Spleen (tissue), 7 donors: ENCODE measurements around the gene SEMA5B.

Experiments
- CTCF ChIP-seq, 11 experiments: fragments of 200-600 bp in 7 of 11; fragments of 450-650 bp in 4 of 11; sonication (generic) in 4 of 11; IDR thresholded peaks in 8 of 11; conservative IDR thresholded peaks in 3 of 11; 1 replicate in 7 of 11; 2 replicates in 4 of 11; pipeline versions ENCODE4 v1.4.0 to v1.8.0; 2016 to 2021; ENCODE audit warnings: antibody characterized with exemption in 11 of 11, inconsistent platforms in 4 of 11, mild to moderate bottlenecking in 1 of 11
- POLR2AphosphoS5 ChIP-seq, 3 donors: sonication (generic); formaldehyde crosslinking; IDR thresholded peaks; one replicate each; pipeline ENCODE4 v1.5.1; 2017; ENCODE audit warnings: antibody characterized with exemption in 3 of 3
- donor health status: DM: no; HTN: no; CAD: no; lungs with moderate emphysema.
- donor health status: DM: no; HTN: no; CAD: no.
- donor health status: DM: no; HTN: no; CAD: no.

- no peak for TF ChIP-seq POLR2AphosphoS5 (IDR thresholded peaks at IDR 0.05)
- no peak for TF ChIP-seq CTCF (IDR thresholded peaks at IDR 0.05 in 8 of 11, conservative IDR thresholded peaks at IDR 0.05 in 3 of 11)
These were observed 8.4 kb downstream of the SEMA5B start for GRCh38 chr3:123019161-123019560.
